K562 (cell line): ENCODE data around the gene PDE2A. TPM values are rescaled to one million over a fixed set of nuclear protein-coding genes. Genes with fewer than 3 reads are reported as not detected.

Source experiments
- ATAC-seq: fragments of 200-7000 bp; cut with Tn5 transposase; 3 replicates; pipeline ENCODE4 v1.9.1; 2020; ENCODE audit warnings: moderate library complexity
- Bru-seq: library from RNA; stranded (reverse); fragments of 400-500 nt; gene quantifications from one replicate; lab custom pipeline; 2021; lab: Mats Ljungman, UMichigan
- BruChase-seq, 2 experiments: library from RNA; stranded (reverse); fragments of 400-500 nt; gene quantifications; one replicate each; lab custom pipeline; 2021; lab: Mats Ljungman, UMichigan
- BruUV-seq: library from RNA; stranded (reverse); fragments of 400-500 nt; replicated peaks from 2 replicates; lab custom pipeline; 2021; lab: Mats Ljungman, UMichigan
- CTCF ChIA-PET: fragments of 300-600 bp; formaldehyde crosslinking; extraction: SDS; loops from one replicate; lab custom pipeline; 2021; ENCODE audit warnings: low intra/inter-chr PET ratio; lab: Yijun Ruan, JAX
- POLR2A ChIA-PET: fragments of 300-600, 350-650 bp; sonication (Branson Sonifier 250); formaldehyde crosslinking; extraction: SDS; loops from one replicate; lab custom pipeline; 2021; ENCODE audit warnings: antibody characterized with exemption, inconsistent platforms; lab: Yijun Ruan, JAX
- DNase-seq, 4 experiments: peaks; one replicate each; pipeline versions ENCODE4 v3.0.0 to v3.0.0-alpha.2; 2011 to 2018; ENCODE audit warnings: low spot score in 3 of 4, mixed read lengths in 3 of 4; ENCODE audit errors: extremely low read depth in 1 of 4
- FAIRE-seq: peaks from 2 replicates; lab custom pipeline; 2011; peaks lifted over from hg19 to GRCh38; lab: Jason Lieb, UNC
- H2AFZ ChIP-seq: 2 replicates; pipeline ENCODE4 v1.6.0; 2011; ENCODE audit warnings: low read depth, low read length, control low read depth, inconsistent platforms
- H3K27ac ChIP-seq: fragments of 200-600 bp; 3 replicates; pipeline ENCODE4 v1.8.0; 2011; ENCODE audit warnings: low read depth, mild to moderate bottlenecking, control low read depth, inconsistent platforms, low read length, moderate library complexity, mixed read lengths; ENCODE audit errors: extremely low read depth
- H3K27me3 ChIP-seq, 2 experiments: fragments of 300-600 bp in 1 of 2; 2 replicates in 1 of 2; 3 replicates in 1 of 2; pipeline versions ENCODE4 v1.6.0 to v1.8.0; 2011; ENCODE audit warnings: inconsistent platforms in 2 of 2, low read length in 2 of 2, mild to moderate bottlenecking in 1 of 2, mixed read lengths in 1 of 2, moderate library complexity in 1 of 2; ENCODE audit not compliant: control insufficient read depth in 2 of 2, insufficient read depth in 2 of 2
- H3K36me3 ChIP-seq: fragments of 300-600 bp; 3 replicates; pipeline ENCODE4 v1.8.0; 2011; ENCODE audit warnings: mild to moderate bottlenecking, low read length, inconsistent platforms; ENCODE audit not compliant: control insufficient read depth, insufficient read depth
- H3K4me1 ChIP-seq, 2 experiments: fragments of 200-600 bp in 1 of 2; replicated peaks in 1 of 2; 2 replicates in 1 of 2; 3 replicates in 1 of 2; pipeline versions ENCODE4 v1.5.1 to v1.8.0; 2011; ENCODE audit warnings: inconsistent platforms in 2 of 2, low read length in 2 of 2, mild to moderate bottlenecking in 1 of 2, mixed read lengths in 1 of 2, moderate library complexity in 1 of 2; ENCODE audit not compliant: control insufficient read depth in 2 of 2, insufficient read depth in 2 of 2
- H3K4me2 ChIP-seq: 2 replicates; pipeline ENCODE4 v1.6.1; 2011; ENCODE audit warnings: low read length, control low read depth, inconsistent platforms, mixed read lengths; ENCODE audit not compliant: insufficient read depth
- H3K4me3 ChIP-seq: fragments of 200-600 bp; sonication (generic), shearing (Covaris generic); 2 replicates; pipeline ENCODE4 v1.5.1; 2016; ENCODE audit warnings: control low read depth, inconsistent platforms
- H3K79me2 ChIP-seq: fragments of 200-600 bp; 3 replicates; pipeline ENCODE4 v1.8.0; 2011; ENCODE audit warnings: low read length, inconsistent platforms; ENCODE audit not compliant: control insufficient read depth, insufficient read depth
- H3K9ac ChIP-seq, 2 experiments: 2 replicates each; pipeline versions ENCODE4 v1.6.0 to v1.6.1; 2011; ENCODE audit warnings: low read depth in 2 of 2, low read length in 2 of 2, control low read depth in 1 of 2, inconsistent platforms in 1 of 2, mild to moderate bottlenecking in 1 of 2, mixed read lengths in 1 of 2; ENCODE audit not compliant: insufficient read depth in 1 of 2
- H3K9me1 ChIP-seq: one replicate; pipeline ENCODE4 v1.6.0; 2011; ENCODE audit warnings: inconsistent platforms, mild to moderate bottlenecking, low read length, moderate library complexity; ENCODE audit not compliant: control insufficient read depth, insufficient read depth
- H3K9me3 ChIP-seq: replicated peaks from 2 replicates; pipeline ENCODE4 v1.5.1; 2011; ENCODE audit warnings: low read depth, low read length, inconsistent platforms; ENCODE audit not compliant: control insufficient read depth, insufficient read depth
- H4K20me1 ChIP-seq: replicated peaks from 2 replicates; pipeline ENCODE4 v1.6.1; 2011; ENCODE audit warnings: low read length, inconsistent platforms, mixed read lengths; ENCODE audit not compliant: control insufficient read depth, insufficient read depth
- ILK ChIP-seq: fragments of 450-650 bp; IDR thresholded peaks from 2 replicates; pipeline ENCODE4 v1.6.1; 2016; ENCODE audit warnings: missing genetic modification characterization, low read depth, mild to moderate bottlenecking, missing compliant biosample characterization, moderate library complexity, borderline replicate concordance
- MEF2A ChIP-seq: IDR thresholded peaks from 2 replicates; pipeline ENCODE4 v1.6.1; 2011; ENCODE audit warnings: low read depth, mild to moderate bottlenecking, low read length, moderate library complexity; ENCODE audit not compliant: control insufficient read depth
- SPI1 ChIP-seq: IDR thresholded peaks from 2 replicates; pipeline ENCODE4 v1.6.1; 2011; ENCODE audit warnings: low read depth, low read length, control low read depth, borderline replicate concordance
- TSHZ1 ChIP-seq: fragments of 250-450 bp; sonication (Bioruptor Pico); IDR thresholded peaks from 2 replicates; pipeline ENCODE4 v1.4.0; 2020; ENCODE audit warnings: mild to moderate bottlenecking, moderate library complexity
- VEZF1 ChIP-seq: fragments of 200-800 bp; sonication (Bioruptor generic); IDR thresholded peaks from 2 replicates; pipeline ENCODE4 v1.6.1; 2017; ENCODE audit warnings: missing genetic modification characterization, missing compliant biosample characterization
- ZC3H4 ChIP-seq: sonication (generic); formaldehyde crosslinking; IDR thresholded peaks from 2 replicates; pipeline ENCODE4 v1.9.0; 2021; ENCODE audit warnings: missing genetic modification reagents, borderline replicate concordance
- ZNF12 ChIP-seq: sonication (generic); formaldehyde crosslinking; IDR thresholded peaks from 2 replicates; pipeline ENCODE4 v1.4.0; 2020; ENCODE audit warnings: mild to moderate bottlenecking, missing genetic modification reagents
- ZNF263 ChIP-seq: sonication (generic); formaldehyde crosslinking; IDR thresholded peaks from 2 replicates; pipeline ENCODE4 v1.8.0; 2022; ENCODE audit warnings: mild to moderate bottlenecking, missing genetic modification reagents, borderline replicate concordance
- ZNF76 ChIP-seq: fragments of 250-450 bp; sonication (Bioruptor Pico); IDR thresholded peaks from 2 replicates; pipeline ENCODE4 v1.4.0; 2020; ENCODE audit warnings: mild to moderate bottlenecking, moderate library complexity, borderline replicate concordance
- ZNF778 ChIP-seq: fragments of 450-650 bp; formaldehyde crosslinking; IDR thresholded peaks from 2 replicates; pipeline ENCODE4 v1.4.0; 2020; ENCODE audit warnings: mild to moderate bottlenecking, moderate library complexity
- ZNF785 ChIP-seq: fragments of 250-450 bp; sonication (Bioruptor Pico); IDR thresholded peaks from 2 replicates; pipeline ENCODE4 v1.4.0; 2020; ENCODE audit warnings: mild to moderate bottlenecking
- WGBS: fragments of 100-300 bp; shearing (Covaris generic); methylation state at CpG from one replicate; pipeline ENCODE4 v1.1.6; 2016; ENCODE audit warnings: low coverage, mixed read lengths; ENCODE audit not compliant: insufficient coverage; ENCODE audit errors: missing lambda C conversion rate; 5-methylcytosine and 5-hydroxymethylcytosine counted together
- in situ Hi-C: fragments of 300-500 bp; cut with MboI; formaldehyde crosslinking; loops from 4 replicates; pipeline ENCODE4 v1.15.0; 2018; ENCODE audit warnings: inconsistent platforms, mixed read lengths
- intact Hi-C: fragments of 100-400 bp; cut with micrococcal nuclease; formaldehyde crosslinking; loops from 2 replicates; pipeline ENCODE4 v1.14.2; 2022
- long read RNA-seq, 3 experiments: library from polyadenylated mRNA in 2 of 3; library from RNA in 1 of 3; unstranded in 2 of 3; stranded (forward) in 1 of 3; transcript quantifications; one replicate each; pipeline ENCODE4 v2.0.0, GENCODE V29; 2019 to 2022
- polyA minus RNA-seq, 3 experiments: library from RNA; depleted of rRNA, polyadenylated mRNA; stranded (reverse); fragments of >200 nt; gene quantifications; 2 replicates each; pipeline ENCODE4 v1.2.3, GENCODE V29; 2011
- polyA plus RNA-seq, 8 experiments: library from polyadenylated mRNA; depleted of rRNA in 4 of 8; stranded (reverse) in 5 of 8; unstranded in 3 of 8; fragments of >200 nt; fragmentation: Nextera tagmentation in 2 of 8; fragmentation: Illumina TruSeq in 1 of 8; extraction: Ambion mirVana in 2 of 8; extraction: Trizol in 1 of 8; gene quantifications; 2 replicates each; pipeline versions ENCODE4 v1.2.1 to v1.2.3, GENCODE V29; 2011 to 2014; ENCODE audit warnings: inconsistent platforms in 1 of 8, missing spikeins in 1 of 8
- total RNA-seq, 7 experiments: library from RNA; depleted of rRNA in 6 of 7; stranded (reverse); fragments of >200 nt in 6 of 7; fragmentation: Illumina TruSeq in 2 of 7; extraction: Trizol in 2 of 7; gene quantifications; 2 replicates each; pipeline versions ENCODE4 v1.2.1 to v1.2.3, GENCODE V29; 2011 to 2021; ENCODE audit warnings: low replicate concordance in 1 of 7

The PDE2A gene
- total RNA-seq (2011; cell fraction: chromatin; rRNA removed; ENCODE audit: low replicate concordance) = 33.8 and 109 TPM in 2 replicates
- total RNA-seq (2011; cell fraction: nucleolus; rRNA removed) = 31.6 and 45.0 TPM in 2 replicates
- 31.0 and 37.9 TPM in 2 replicates for total RNA-seq (2011; cell fraction: nucleoplasm; rRNA removed)
- 0.45 and 1.6 TPM in 2 replicates for total RNA-seq (2014; rRNA removed)
- total RNA-seq (2014; rRNA removed; fragmentation: Illumina TruSeq; extraction: Trizol) = 0.47 and 1.4 TPM in 2 replicates
- total RNA-seq (2015; rRNA removed; fragmentation: Illumina TruSeq; extraction: Trizol) = 0.07 and 0.11 TPM in 2 replicates
- 1.1 and 3.4 TPM in 2 replicates for total RNA-seq (2021)
- 4.3 and 15.2 TPM in 2 replicates for polyA plus RNA-seq (2011; rRNA removed)
- polyA plus RNA-seq (2011; cell fraction: cytosol; rRNA removed) = 3.3 and 12.5 TPM in 2 replicates
- polyA plus RNA-seq (2011; cell fraction: nucleus; rRNA removed) = 25.6 and 137 TPM in 2 replicates
- 1.4 and 2.1 TPM in 2 replicates for polyA plus RNA-seq (2012)
- polyA plus RNA-seq (2014; fragmentation: Illumina TruSeq; extraction: Trizol) = 1.3 and 2.2 TPM in 2 replicates
- polyA plus RNA-seq (2014; fragmentation: Nextera tagmentation; extraction: Ambion mirVana) = under 1 TPM in 1 of 2 experiments, not detected in 1; 0.21 TPM
- 1.0 and 1.6 TPM in 2 replicates for polyA plus RNA-seq (2014; rRNA removed)
- 3.2 and 18.9 TPM in 2 replicates for polyA minus RNA-seq (2011; rRNA and poly(A)+ RNA removed)
- polyA minus RNA-seq (2011; cell fraction: cytosol; rRNA and poly(A)+ RNA removed) = 1.7 and 6.5 TPM in 2 replicates
- 15.6 and 36.5 TPM in 2 replicates for polyA minus RNA-seq (2011; cell fraction: nucleus; rRNA and poly(A)+ RNA removed)
- Bru-seq, nascent RNA = percentile 39 among the genes with signal in this experiment
- BruChase-seq, experiment 1, labeled RNA remaining after a 2-hour chase = percentile 18 among the genes with signal in this experiment
- BruChase-seq, experiment 2, labeled RNA remaining after a 6-hour chase = percentile 18 among the genes with signal in this experiment
- long read RNA-seq, experiment 1 = 0 reads
- long read RNA-seq, experiment 2, partial matches to known transcripts = 0 of 1 reads
- long read RNA-seq, experiment 2, other reads (novel, unspliced or antisense) = 1 of 1 reads
- long read RNA-seq, experiment 3 = 0 reads

- peaks cover 7 to 73% of the 10 kb centered on the region in 2 experiments; a peak in 4 of 5 replicates for H3K27me3 ChIP-seq
- no peak within 1 kb of the TSS for H2AFZ ChIP-seq
- H3K27ac ChIP-seq = no peak within 1 kb of the TSS
- ChIA-PET CTCF (no interaction called here), POLR2A (interaction anchor here (1.3 kb wide), 1 partner anchor 10 kb away, joined by 5 read pairs; no protein-coding TSS in a partner anchor)
- H4K20me1 ChIP-seq = peaks cover 18% of the 10 kb centered on the region
- FAIRE-seq (no peak), ATAC-seq (peak; percentile 22; the same call in 1 of the 3 replicates), DNase-seq (no peak)
- H3K9me3 ChIP-seq = no peaks in the 10 kb centered on the region
- no peak within 1 kb of the TSS for H3K4me2 ChIP-seq
- BruUV-seq = no TSS peak
- no peaks in the 10 kb centered on the region for H3K9me1 ChIP-seq
- H3K79me2 ChIP-seq = no peaks in the 10 kb centered on the region
- WGBS = 1% methylated on average over 19 of the region's 21 CpGs
- no peaks in the 10 kb centered on the region for H3K36me3 ChIP-seq
- H3K4me3 ChIP-seq = no peak within 1 kb of the TSS
- no peak within 1 kb of the TSS for H3K9ac ChIP-seq
- in situ Hi-C loops (loop anchor here (10.0 kb wide), 1 partner anchor 199 kb away; no protein-coding TSS in a partner anchor), intact Hi-C loops (no loop called here)
- H3K4me1 ChIP-seq = peaks cover 0 to 14% of the 10 kb centered on the region in 2 experiments; a peak in 2 of 5 replicates
- TF ChIP-seq ZNF263 (CRISPR knock-in tag) (peak; percentile 95), ZC3H4 (no peak), ZNF76 (CRISPR knock-in tag) (no peak), ZNF12 (no peak), VEZF1 (0 out of 2 replicates have a peak, but pooled peaks have one; percentile 19), SPI1 (no peak), ZNF785 (CRISPR knock-in tag) (no peak), TSHZ1 (no peak), ILK (tag) (no peak), MEF2A (no peak), ZNF778 (CRISPR knock-in tag) (no peak)
These were observed at the start of gene PDE2A for GRCh38 chr11:72673943-72674828. Gene PDE2A, minus strand, starts transcription at chr11:72674422. Its CDS starts 215 bp downstream, at chr11:72674207.
